Measurements from ENCODE around the gene RPL18A.
"Not testable (repeated sequence)": the region's sequence is repeated elsewhere in the genome, so short reads cannot be mapped to it uniquely, and the experiment has no call there.

The RPL18A gene

DNA sequence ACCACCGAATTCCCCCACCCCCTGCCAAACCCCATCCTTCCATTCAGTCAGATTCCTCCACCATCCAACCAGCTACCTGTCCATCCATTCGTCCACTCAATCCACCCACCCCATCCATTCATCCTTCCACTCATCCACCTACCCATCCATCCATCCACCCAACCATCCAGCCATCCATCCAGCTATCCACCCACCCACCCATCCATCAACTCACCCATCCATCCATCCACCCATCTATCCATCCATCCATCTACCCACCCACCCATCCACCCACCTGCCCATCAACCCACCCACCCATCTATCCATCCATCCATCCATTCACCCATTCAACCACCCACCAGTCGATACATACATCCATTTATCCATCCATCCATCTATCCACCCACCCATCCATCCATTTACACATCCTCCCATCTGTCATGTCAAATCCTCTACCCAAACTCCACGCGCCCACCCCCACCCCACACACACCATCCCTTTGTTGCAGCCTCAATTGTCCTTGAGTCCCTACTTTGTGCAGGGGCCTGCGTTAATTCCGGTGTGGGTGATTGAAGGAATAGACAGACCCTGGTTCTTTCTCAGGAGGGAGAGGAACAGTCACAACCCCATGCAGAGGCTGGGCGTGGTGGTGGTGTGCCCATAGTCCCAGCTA is 6.7 kb downstream of the RPL18A start:
- in situ Hi-C loops (cut with MboI; ENCODE audit: low sequenced_read_pairs) = no loop called here

DNA sequence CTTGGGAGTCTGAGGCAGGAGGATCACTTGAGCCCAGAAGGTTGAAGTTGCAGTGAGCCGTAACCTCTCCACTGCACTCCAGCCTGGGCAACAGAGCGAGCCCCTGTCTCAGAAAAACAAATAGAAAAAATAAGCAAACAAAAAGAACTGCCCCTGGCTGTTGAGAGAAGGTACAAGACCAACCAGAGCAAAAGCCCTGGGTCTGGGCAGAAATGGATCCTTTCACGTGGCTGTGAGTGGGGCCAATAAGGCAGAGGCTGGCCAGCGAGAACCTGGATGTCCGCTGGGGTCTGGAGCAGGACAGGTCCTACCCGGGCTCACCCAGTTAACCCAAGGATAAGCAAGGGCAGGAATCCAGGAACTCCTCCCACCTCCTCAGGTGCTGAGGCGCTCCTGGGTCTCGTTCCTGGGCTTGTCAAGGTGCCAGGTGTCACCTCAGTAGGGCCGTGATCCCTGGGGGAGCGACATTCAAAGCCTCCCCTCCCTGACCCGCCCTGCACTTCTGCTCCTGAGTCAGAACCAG is 7.3 kb downstream of the RPL18A start:
- in situ Hi-C loops (cut with MboI; ENCODE audit: low sequenced_read_pairs) = no loop called here

DNA sequence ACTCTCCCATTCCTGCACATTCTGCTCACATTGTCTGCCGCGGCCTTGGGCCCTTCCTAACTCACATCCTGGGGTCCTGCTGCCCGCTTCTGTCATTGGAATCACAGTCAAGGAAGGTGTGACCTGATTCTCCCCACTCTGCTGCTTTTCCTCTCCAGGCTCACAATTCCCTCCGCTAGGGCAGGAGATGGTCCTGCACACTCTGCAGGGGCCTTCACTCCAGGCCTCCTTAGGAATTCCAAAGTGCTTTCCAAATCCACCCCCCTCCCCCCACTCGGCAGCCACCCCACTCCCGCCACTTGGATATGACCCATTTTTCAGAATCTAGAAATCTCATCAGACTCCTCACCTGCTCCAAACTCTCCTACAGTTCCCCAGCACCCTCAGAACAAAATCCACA is 9.0 kb downstream of the RPL18A start:
- in situ Hi-C loops (cut with MboI; ENCODE audit: low sequenced_read_pairs) = no loop called here

DNA sequence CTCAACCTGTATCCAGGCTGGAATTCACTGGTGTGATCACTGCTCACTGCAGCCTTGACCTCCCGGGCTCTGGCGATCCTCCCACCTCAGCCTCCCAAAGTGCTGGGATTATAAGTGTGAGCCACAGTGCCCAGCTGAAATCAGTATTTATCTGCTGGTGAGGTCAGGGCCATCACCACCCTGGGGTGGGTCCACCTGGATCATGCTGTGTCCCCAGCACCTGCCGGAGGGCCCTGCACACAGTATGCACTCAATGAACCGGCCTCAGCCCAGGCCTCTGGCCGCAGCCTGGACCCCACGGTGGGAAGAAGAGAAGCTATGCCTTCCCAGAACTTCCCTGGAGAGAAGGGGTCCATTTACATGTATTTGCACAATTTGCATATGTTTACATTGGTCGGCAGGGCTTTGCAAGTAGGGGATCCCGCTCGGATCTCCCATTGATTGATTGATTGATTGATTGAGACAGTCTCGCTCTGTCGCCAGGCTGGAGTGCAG is 9.5 kb downstream of the RPL18A start:
- in situ Hi-C loops (cut with MboI; ENCODE audit: low sequenced_read_pairs) = no loop called here

DNA sequence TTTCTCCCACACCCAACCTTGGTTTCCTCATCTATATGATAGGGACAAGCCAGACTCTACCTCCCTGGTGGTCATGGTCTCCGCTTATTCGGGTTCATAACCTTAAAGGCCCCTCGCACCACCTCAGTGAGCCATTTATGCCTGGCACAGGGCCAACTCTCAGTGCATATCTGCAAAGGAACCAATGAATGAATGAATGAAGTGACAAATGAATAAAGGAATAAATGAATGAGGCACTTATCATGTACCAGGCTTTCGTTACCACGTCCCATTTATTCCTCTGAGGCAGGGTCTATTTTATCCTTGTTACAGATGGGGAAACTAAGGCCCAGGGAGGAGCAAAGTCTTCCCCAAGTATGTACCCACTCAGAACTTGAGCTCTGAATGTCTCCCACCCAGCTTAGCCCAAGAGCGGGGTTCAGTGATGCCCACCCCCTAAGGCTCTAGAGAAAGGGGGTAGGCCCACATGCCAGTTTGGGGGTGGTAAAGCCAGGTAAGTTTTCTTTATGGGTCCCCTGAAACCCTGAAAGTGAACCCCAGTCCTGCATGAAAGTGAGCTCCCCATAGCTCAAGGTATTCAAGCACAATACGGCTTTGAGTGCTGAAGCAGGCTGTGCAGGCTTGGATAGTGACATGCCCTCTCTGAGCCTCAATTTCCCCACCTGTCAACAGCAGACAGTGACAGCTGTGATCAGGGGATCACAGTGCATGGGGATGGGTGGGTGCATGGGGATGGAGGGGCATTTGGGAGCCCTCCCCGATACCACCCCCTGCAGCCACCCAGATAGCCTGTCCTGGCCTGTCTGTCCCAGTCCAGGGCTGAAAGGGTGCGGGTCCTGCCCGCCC is 11.5 kb downstream of the RPL18A start:
- in situ Hi-C loops (cut with MboI; ENCODE audit: low sequenced_read_pairs) = no loop called here

DNA sequence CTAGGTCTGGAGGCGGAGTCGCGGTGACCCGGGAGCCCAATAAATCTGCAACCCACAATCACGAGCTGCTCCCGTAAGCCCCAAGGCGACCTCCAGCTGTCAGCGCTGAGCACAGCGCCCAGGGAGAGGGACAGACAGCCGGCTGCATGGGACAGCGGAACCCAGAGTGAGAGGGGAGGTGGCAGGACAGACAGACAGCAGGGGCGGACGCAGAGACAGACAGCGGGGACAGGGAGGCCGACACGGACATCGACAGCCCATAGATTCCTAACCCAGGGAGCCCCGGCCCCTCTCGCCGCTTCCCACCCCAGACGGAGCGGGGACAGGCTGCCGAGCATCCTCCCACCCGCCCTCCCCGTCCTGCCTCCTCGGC is 12.2 kb downstream of the RPL18A start, which contains the start of gene SLC5A5:
Gene SLC5A5, plus strand, starts transcription at position 68 of the 373 bp plus-strand sequence. CDS start 375 bp downstream, outside the sequence.
- in situ Hi-C loops (cut with MboI; ENCODE audit: low sequenced_read_pairs) = no loop called here

DNA sequence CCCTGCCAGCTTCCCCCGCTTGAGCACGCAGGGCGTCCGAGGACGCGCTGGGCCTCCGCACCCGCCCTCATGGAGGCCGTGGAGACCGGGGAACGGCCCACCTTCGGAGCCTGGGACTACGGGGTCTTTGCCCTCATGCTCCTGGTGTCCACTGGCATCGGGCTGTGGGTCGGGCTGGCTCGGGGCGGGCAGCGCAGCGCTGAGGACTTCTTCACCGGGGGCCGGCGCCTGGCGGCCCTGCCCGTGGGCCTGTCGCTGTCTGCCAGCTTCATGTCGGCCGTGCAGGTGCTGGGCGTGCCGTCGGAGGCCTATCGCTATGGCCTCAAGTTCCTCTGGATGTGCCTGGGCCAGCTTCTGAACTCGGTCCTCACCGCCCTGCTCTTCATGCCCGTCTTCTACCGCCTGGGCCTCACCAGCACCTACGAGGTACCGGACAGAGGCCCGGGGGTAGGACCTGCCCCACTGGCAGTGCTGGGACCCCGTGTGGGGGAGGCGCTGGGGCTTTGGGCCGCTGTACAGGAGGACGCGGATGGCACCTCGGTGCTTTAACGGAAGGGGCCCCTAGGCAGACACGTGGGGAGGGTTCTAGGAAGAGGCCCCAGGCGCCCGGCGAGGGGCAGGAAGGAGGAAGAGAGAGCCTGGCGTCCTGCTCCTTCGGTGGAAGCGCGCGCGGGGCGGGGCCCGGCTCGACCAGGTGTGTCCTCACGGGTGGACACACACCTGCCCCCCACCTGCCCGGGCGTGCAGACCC is 12.7 kb downstream of the RPL18A start:
- in situ Hi-C loops (cut with MboI; ENCODE audit: low sequenced_read_pairs) = no loop called here

DNA sequence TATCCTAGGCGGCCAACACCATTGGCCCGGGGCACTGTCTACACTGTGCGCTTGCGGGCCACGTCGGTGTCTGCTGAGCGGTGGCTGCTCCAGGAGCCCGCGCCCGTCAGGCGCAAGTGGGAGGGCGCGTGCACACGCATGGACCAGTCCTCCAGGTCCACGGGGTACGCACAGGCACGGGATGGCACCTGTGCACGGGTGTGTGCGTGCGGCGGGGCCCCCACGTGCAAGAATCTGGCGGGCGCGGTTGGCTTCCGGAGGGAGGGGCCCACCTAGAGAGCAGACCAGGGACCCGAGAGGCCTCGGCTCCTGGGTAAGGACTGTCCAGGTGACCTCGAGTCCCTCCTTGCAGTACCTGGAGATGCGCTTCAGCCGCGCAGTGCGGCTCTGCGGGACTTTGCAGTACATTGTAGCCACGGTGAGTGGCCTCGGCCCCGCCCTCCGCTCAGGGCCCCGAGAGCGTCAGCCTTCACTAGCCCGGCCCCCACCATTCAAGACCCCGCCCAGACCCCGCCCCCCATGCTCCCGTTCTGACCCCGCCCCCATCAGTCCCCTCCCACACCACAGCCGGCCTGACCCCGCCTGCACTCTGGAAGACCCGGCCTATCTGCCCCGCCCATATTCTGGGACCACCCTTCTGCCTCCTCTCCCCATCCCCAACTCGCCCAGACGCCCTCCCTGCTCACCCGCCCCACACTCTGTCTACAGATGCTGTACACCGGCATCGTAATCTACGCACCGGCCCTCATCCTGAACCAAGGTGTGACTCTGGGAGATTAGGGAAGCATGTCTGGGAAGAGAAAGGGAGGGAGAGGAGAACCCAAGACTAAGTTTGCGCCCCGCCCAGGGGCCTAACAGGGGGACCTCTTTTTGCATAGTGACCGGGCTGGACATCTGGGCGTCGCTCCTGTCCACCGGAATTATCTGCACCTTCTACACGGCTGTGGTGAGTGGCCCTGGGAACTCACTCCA is 14.4 kb downstream of the RPL18A start:
- in situ Hi-C loops (cut with MboI; ENCODE audit: low sequenced_read_pairs) = no loop called here

DNA sequence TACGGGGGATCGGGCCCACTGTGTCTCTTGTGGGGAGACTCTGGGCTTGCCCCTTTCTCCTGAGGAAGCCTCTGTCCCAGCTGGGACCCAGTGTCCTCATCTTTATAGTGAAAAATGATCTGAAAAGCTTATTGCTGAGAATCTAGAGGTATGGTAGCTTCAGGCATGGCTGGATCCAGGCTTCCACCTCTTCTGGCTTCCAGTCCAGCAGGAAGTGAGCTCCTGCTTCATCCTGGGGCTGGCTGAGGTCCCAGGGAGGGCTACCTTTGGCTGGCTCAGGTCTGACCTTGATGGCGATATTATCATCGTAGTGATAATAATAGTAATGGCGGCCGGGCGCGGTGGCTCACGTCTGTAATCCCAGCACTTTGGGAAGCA is 15.0 kb downstream of the RPL18A start:
- in situ Hi-C loops (cut with MboI; ENCODE audit: low sequenced_read_pairs) = no loop called here

DNA sequence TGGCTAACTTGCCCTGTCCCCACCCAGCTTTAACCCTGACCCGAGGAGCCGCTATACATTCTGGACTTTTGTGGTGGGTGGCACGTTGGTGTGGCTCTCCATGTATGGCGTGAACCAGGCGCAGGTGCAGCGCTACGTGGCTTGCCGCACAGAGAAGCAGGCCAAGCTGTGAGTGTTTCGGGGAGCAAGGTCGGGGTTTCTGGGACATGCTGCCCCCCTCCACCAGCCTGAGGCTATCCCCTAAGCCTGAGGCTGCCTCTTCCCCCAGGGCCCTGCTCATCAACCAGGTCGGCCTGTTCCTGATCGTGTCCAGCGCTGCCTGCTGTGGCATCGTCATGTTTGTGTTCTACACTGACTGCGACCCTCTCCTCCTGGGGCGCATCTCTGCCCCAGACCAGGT is 18.0 kb downstream of the RPL18A start:
- in situ Hi-C loops (cut with MboI; ENCODE audit: low sequenced_read_pairs) = no loop called here

DNA sequence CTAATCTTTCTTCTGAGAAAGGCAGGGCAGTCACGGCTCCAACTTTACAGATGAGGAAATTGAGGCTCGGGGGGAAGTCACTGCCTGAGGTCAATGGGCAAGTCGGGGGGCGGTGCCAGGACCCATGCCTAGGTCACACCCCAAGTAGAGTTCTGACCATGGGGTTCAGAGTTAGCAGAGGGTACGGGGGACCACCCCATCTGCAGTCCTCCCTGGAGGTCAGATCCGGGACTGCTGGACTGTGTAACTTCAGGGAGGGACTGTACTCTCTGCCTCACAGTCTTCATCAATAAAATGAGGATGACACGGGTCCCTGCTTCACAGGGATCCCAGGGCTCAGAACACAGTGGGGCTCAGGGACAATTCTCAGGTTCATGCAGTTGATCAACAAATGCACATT is 19.8 kb downstream of the RPL18A start:
- in situ Hi-C loops (cut with MboI; ENCODE audit: low sequenced_read_pairs) = no loop called here

DNA sequence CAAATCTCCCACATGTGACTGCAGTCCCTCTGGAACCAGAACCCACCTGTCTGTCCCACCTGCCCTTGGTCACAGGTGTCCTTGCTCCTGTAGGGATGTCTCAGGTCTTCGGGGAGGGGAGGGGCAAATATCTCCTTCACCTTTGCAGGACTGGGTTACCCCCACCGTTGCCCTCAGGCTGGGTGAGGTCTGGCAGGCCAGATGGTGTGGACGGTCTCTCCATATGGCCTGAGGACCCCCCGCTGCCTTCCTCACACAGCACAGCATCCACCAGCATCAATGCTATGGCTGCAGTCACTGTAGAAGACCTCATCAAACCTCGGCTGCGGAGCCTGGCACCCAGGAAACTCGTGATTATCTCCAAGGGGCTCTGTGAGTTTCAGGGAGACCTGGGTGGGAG is 22.0 kb downstream of the RPL18A start:
- in situ Hi-C loops (cut with MboI; ENCODE audit: low sequenced_read_pairs) = no loop called here

DNA sequence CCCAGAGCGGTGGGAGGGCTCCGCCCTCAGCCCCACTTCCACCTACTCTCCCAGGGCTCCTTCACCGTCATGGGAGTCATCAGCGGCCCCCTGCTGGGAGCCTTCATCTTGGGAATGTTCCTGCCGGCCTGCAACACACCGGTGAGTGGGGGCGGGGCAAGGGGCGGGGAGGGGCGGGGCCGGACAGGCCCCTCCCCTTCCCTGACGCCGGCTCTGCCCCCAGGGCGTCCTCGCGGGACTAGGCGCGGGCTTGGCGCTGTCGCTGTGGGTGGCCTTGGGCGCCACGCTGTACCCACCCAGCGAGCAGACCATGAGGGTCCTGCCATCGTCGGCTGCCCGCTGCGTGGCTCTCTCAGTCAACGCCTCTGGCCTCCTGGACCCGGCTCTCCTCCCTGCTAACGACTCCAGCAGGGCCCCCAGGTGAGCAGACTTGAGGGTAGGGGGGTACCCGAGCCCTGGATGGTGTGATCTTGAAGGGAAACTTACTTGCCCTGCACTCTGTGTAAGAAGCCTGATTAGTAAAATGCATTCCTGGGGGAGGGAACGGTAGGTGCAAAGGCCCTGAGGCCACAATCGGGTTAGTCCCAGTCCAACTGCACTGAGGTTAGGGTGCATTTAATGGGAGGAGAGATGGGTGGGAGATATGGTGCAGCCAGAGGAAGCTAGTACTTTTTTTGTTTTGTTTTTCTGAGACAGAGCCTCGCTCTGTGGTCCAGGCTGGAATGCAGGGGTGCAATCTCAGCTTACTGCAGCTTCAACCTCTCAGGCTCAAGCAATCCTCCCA is 24.1 kb downstream of the RPL18A start:
- in situ Hi-C loops (cut with MboI; ENCODE audit: low sequenced_read_pairs) = no loop called here

DNA sequence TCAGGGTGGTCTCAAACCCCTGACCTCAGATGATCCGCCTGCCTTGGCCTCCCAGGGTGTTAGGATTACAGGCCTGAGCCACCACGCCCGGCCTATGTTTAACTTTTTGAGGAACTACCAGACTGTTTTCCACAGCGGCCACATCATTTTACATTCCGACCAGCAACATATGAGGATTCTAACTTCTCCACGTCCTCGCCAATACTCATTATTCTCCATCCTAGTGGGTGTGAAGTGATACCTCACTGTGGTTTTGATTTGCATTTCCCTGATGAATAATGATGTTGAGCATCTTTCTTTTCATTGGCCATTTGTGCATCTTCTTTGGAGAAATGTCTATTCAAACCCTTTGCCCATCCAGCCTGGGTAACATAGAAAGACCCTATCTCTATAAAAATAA is 26.8 kb downstream of the RPL18A start:
- in situ Hi-C loops (cut with MboI; ENCODE audit: low sequenced_read_pairs) = no loop called here

DNA sequence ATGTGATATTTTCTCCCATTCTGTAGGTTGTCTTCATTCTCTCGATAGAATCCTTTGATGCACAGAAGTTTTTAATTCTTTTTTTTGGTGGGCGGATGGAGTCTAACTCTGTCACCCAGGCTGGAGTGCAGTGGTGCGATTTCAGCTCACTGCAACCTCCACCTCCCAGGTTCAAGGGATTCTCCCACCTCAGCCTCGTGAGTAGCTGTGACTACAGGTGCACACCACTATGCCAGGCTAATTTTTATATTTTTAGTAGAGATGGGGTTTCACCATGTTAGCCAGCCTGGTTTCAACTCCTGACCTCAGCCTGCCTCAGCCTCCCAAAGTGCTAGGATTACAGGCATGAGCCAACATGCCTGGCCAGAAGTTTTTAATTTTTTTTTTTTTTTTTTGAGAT is 27.5 kb downstream of the RPL18A start:
- in situ Hi-C loops (cut with MboI; ENCODE audit: low sequenced_read_pairs) = not testable (repeated sequence)

DNA sequence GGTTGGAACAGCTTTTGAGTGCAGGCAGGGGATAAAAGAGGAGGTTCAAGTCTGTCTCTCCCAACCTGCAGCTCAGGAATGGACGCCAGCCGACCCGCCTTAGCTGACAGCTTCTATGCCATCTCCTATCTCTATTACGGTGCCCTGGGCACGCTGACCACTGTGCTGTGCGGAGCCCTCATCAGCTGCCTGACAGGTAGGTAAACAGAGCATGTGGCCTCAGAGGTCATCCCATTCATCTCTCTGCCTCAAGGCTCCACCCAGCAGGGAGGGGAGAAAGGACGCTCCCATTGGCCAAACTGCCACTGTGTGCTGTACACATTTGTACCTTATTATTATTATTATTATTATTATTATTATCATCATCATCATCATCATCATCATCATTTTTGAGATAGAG is 28.6 kb downstream of the RPL18A start:
- in situ Hi-C loops (cut with MboI; ENCODE audit: low sequenced_read_pairs) = no loop called here

DNA sequence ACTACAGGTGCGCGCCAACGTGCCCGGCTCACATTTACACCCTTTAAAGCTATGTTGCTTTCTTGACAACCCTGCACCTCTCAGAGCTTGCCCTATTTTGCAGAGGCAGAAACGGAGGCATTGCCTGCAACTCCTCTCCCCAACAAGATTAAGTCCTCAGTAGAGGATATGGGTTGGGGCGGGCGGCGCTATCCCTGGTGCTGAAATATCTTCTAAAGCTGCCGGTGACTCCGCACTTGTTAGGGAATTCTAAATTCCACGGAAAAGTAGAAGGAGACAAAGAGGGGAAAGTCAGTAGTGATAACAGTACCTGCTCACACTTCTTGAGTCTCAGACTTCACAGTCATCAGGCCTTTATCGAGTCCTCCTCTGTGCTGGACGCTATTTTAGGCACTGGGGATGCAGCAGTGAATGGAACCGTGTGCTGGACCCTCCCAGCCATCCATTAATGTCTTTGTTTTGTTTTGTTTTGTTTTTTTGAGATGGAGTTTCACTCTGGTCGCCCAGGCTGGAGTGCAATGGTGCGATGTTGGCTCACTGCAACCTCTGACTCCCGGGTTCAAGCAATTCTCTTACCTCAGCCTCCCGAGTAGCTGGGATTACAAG is 30.0 kb downstream of the RPL18A start:
- in situ Hi-C loops (cut with MboI; ENCODE audit: low sequenced_read_pairs) = no loop called here

DNA sequence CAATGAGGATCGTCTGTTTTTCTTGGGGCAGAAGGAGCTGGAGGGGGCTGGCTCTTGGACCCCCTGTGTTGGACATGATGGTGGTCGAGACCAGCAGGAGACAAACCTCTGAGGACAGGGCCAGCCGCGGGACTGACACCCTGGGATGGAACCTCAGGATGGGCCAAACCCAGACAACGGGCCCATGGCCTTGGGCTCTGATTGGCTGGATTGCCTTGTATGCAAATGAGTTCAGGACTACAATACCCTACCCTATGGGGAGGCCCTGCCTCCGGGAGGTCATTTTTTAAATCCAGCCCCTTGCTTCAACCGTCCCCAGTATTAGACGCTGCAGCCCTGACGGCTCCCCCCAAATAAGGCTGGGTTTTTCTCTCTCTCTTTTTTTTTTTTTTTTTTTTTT is 34.1 kb downstream of the RPL18A start:
- in situ Hi-C loops (cut with MboI; ENCODE audit: low sequenced_read_pairs) = no loop called here

DNA sequence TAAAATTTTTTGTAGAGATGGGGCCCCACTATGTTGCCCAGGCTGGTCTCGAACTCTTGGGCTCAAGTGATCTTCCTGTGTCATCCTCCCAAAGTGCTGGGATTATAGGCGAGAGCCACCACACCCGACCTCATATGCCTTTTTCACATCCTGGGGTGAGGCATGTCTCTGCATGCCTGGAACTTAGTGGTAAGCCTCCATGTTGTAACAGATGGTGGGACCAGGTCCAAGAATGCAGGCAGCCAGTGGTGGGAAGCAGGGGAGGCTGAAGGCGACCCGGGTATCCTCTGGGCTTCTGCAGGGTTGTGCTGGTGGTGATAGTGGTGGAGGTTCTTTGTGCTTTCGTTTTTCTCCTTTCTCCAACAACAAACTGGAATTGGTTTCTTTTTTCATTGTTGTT is 43.0 kb downstream of the RPL18A start:
- in situ Hi-C loops (cut with MboI; ENCODE audit: low sequenced_read_pairs) = no loop called here

Measured in HL-60/S4 treated with phorbol 12-myristate 13-acetate at 8.2 ng/mL for 4 days and 3 days (cell line).